ENCODE results near the gene GRK5.

The GRK5 gene

DNA sequence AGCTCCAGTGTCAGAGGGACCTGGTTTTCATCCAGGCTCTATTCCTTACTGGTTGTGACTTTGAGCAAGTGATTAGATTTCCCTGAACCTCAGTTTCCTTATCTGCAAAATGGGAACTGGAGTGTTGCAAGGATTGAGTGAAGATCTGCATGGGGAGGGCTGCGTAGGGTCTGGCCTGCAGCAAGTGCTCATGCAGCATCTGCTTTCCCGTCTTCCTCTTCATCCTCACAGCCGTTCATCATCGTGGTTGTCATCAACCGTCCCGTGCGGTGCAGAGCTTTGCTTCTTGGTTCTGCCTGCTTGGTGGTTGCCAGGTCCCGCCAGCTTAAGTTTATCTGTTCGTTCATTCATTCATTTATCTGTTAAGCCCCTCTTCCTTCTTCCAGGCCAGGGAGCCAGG is 135.0 kb downstream of the GRK5 start:
- DNase-seq (ENCODE audit: low spot score), result no peak

DNA sequence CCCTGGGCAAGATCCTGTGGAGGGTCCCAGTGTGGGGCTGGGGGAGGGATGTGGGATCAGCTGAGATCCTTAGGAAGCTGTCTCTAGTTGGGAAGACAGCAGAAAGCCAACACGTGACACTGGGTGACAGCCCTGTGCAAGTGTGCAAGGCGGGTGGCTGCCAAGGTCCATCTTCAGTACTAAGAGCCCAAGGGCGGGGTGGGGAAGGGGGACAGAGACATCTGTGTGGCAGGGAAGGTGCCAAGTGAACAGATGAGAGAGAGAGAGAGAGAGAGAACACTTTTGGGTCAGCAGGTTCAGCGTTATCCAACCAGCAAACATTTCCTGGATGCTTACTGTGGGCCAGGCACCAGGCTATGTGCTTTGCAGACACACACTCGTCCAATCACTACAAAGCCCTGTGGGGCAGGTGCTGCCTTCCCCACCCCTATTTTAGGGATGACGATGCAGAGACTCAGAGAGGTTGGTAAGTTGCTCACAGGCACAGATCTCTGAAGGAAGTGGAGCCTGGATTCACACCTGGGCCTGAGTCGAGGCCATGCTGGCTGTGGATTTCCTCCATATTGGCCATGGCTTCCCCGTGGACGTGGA is 135.7 kb downstream of the GRK5 start:
- DNase-seq (ENCODE audit: low spot score), result no peak

DNA sequence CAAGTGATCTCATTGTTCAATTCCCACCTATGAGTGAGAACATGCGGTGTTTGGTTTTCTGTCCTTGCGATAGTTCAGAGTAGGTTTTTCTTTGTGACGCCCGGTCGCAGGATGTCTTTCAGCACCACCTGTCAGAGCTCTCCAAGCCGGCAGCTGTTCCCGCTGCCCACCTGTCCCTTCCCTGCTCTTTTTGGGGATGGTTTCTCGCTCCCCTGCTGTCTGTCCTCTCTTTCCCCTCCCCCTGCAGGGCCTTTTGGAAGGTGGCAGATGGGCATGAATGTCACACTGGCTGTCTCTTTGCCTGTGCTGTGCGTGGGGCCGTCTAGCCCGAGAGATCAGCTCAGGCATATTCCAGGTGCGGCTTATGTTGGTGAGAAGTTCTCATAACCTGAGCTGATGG is 137.0 kb downstream of the GRK5 start:
- DNase-seq (ENCODE audit: low spot score), result no peak

DNA sequence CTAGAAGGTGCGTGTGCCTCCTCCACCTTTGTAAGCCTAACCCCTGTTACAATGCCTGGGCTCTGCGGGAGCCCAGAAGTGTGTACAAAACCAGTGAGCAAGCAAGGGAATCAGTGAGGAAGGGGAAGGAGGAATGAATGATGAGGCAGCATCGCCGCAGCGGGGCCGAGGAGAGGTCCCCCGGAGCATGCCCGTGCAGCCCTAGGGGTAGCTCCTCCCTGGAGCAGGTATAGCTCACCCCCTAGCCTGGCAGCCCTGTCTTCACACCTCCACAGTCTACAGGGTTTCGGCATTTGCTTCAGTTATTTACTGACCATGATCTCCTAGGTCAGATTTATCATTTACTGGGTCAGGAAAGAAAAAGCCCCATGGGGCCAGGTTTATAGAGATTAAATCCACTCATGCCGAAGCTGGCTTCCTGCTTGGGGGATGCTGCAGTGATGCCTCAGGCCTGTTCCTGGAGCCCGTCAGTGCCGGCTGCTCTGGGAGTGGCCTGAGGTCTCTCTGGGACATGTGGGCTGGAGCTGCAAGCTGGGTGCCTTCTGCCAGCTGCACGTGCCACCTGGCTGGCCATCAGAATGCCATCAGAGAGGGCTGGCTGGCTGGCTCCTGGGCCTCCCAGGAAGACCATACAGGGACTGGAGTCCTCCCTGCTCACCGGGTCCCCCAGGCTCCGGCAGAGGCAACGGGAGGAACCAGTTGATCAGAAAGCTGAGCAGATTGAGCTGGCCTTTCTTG is 138.9 kb downstream of the GRK5 start:
- DNase-seq (ENCODE audit: low spot score), result no peak

DNA sequence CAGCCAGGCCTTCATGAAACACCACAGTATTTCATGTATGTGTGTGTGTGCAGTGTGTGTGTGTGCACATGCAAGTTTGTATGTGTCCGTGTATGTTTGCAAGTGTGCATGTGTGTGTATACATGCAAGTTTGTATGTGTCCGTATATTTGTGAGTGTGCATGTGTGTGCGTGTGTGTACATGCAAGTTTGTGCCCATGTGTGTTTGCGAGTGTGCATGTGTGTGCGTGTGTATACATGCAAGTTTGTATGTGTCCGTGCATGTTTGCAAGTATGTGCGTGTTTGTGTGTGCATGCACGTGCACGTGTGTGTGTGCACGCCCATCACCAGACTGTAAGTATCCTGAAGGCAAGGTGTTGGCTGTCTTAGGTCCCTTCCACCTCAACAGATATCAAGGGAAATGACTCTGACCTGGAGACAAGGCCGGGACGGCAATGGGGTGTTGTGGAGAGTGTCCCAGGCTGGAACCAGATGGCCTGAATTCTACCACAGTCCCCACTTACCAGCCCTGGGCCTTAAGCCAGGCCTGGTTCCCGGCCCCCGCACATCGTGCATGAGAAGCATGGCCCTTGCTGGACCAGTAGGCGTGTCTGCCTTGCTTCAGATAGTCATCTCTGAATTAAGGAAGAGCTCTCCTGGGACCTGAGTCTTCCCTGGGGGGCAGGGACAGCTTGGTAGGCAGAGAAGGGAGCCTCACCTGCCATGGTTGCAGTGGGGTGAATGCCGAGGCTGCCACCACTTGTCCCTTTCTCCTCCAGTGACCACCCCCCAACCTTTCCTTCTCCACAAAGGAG is 140.0 kb downstream of the GRK5 start:
- DNase-seq (ENCODE audit: low spot score), result no peak

DNA sequence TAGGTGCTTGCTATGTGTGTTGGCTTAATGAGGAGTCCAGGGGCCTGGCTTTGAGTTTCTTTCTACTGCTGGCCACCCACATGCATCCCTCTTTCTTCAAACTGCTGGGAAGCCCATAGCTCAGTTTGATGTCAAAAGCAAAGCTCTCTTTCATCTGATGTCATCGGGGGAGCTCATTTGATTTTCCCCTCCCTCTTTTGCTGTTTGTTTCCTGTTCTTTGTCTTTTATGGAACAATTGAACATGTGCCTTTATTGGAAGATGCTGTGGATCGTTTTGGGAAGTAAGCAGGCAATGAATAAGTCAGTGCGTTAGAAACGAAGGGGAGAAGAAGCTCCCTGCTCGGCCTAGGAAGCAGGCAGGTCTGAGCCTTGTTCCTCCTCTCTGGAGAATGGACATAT is 140.7 kb downstream of the GRK5 start:
- DNase-seq (ENCODE audit: low spot score), result no peak

DNA sequence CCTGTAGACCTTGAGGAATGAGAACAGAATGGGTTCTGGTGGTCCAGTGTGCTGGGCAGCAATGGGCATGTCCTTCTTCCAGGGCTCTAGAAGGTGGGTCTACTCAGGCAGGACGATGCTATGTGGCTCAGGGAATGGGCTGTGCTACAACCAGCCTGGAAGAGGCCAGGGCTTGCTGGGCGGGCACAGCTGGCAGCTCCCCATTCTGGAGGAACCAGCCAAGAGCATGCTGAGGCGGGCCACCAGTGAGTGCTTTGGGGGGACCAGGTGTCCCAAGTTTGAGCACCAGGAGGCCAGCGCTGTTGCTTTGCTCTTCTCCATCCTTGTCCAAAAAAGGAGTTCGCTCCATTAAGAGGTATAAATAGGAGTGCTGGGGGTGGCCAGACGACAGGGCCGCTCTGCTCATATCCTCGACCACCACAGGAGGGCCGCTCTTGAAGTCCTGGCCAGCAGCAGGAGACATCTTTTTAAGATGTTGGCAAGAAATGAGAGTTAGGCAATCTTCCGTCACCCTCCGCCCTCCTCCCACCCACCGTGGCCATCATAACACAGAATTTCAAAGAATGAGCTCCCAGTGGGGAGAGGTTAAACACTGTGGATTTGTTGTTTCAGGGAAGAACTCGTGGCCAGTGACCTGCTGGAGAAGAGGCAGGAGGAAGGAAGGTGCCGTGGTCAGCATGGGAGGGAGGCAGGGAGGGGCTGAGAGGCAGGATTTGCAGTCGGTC is 141.3 kb downstream of the GRK5 start:
- no peak for DNase-seq (ENCODE audit: low spot score)

DNA sequence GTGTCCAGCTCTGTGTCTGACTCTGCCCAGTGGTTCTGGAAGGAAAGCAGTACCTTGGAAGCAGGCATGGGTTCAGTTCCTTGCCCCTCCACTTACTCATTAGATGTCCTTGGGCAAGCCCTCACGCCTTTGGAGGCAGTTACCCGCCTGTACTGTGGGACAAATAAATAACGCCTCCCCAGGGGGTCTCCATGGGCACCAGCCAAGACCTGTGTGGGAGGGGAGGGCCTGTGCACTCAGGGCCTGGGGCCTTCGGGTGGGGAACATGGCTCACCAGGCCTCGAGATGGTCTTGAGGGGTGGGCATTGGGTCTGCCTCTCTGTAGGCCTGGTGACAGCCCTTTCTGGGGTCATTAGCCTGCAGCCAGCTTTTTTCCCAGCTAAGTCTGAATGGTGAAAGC is 142.0 kb downstream of the GRK5 start:
- no peak for DNase-seq (ENCODE audit: low spot score)

DNA sequence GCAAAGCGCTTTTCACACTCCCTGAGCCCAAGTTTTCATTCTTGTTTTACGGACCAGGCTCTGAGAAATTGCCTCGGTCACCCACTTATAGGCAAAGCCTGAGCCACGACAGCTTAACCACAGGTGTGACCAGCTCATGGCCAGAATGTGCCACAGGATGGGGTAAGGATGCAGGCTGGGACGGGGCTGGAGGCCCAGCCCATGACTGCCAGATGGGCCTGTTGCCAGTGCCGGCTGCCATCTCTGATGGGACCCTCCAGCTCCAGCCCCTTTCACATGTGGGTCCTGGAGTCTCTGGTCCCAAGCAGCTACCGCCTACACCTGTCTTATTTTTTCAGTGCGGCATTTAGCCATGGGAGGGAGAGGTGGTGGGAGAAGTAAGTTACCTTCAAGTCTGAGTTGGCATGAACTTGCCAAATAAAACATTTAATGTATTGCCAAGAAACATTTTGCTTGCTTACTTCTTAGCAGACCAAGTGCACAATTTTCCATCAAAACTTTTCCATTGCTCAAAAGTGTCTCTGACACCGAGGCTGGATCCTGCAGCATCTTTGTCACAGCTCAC is 142.6 kb downstream of the GRK5 start:
- DNase-seq (ENCODE audit: low spot score), result no peak

DNA sequence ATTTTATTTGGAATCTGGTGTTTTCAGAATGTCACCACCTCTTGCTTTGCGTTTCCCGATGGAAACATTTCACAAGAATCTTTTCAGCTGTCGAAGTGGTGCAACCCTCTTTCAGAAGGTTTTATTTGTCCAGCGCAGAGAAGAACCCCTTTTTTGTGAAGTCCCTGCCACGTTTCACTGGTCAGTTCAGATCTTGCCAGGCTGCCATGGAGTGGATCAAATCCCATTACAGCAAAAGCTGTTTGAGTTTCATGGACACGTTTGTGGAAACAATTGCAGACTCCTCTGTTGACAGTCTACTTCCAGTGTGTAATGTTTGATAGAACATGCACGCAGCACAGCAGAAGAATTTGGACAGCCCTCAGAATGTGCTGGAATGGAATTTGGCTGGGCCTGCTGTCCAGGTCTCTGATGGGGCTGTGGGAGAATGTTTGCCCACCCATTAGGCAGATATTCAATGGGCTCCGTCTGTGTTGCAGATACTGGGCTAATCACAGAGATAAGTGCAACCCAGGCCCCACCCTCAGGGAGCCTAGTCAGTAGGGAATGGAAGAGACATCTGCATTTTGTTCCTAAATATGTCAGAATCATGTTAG is 143.2 kb downstream of the GRK5 start:
- peak; percentile 41 for DNase-seq (ENCODE audit: low spot score)

DNA sequence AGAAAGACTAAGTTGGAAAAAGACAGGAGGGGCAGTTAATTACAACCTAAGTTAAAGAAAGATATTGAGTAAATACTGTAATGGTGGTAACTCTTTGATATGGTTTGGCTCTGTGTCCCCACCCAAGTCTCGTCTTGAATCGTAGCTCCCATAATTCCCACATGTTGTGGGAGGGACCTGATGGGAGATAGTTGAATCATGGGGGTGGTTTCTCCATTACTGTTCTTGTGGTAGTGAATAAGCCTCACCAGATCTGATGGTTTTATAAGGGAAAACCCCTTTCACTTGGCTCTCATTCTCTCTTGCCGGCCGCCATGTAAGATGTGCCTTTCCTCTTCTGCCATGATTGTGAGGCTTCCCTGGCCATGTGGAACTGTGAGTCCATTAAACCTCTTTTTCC is 143.8 kb downstream of the GRK5 start:
- DNase-seq (ENCODE audit: low spot score), result no peak

DNA sequence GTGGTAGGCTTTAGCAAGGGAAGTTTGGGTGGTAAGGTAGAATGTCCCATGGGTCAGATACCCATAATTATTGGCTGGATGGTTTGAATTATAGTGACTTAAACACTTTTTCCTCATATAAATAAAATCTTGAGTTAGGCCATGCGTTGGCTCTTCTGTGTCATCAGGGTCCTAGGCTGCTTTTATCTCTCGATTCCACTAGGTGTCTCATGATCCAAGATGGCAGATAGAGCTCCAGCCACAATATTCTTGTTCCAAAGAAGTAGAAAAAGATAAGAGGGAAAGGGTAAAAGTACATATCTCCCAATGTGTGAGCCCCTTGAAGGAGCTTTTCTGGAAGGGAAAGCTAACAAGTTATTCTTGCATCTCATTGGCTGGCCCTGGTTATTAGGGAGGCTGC is 144.7 kb downstream of the GRK5 start:
- DNase-seq (ENCODE audit: low spot score), result no peak

DNA sequence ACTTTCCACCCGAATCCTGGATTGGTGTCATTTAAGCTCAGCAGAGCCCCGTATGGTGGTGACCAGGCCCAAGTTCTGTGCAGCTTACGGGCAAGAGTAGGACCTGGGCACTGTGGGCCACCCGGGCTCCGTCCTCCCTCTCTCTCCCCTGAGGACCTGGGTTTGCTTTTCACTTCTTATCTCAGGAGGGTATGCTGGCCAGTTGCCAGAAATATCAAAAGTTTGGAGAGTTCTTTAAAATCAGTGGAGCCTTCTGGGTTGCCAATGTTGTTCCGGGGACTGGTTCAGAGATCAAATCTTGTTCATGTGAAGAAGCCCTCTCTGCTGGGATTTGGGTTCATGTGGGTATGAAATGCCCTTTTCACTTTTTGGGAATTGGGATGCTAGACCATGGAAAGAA is 145.4 kb downstream of the GRK5 start:
- no peak for DNase-seq (ENCODE audit: low spot score)

DNA sequence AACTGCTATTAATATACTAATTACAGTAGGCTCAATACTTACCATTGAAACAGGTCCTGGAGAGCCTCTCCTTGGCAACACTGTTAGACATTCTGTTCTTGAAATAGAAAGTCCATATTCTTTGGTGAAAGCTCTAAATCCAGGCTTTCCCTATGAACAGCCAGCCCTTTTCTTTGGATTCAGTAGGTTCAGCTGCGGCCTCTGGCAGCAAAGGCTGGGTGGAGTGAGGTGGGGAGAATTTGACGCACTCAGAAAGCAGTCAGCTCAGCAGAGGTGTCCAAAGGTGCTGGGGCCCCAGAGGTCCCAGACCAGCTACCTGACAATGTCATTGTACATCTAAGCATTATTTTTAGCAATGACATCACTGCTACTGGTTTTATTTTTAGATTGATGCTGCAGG is 146.1 kb downstream of the GRK5 start:
- DNase-seq (ENCODE audit: low spot score), result no peak

DNA sequence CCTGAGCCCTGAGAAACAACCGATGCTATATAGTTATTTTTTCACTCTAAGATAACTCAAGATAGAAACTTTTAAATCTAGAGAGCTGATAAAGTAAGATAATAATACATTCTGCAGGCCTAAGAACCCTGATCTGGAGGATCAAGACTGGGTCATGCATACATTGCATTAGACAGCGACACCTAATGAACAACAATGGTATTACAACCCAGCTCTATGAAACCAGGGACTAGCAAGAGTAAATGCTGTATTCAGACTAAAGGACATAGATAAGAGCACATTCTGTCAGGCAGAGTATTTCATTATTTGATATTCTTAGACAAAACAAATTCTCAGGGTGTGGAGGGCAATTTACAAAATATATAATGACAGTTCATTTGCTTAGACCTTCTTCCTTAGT is 148.6 kb downstream of the GRK5 start:
- DNase-seq (ENCODE audit: low spot score), result no peak

DNA sequence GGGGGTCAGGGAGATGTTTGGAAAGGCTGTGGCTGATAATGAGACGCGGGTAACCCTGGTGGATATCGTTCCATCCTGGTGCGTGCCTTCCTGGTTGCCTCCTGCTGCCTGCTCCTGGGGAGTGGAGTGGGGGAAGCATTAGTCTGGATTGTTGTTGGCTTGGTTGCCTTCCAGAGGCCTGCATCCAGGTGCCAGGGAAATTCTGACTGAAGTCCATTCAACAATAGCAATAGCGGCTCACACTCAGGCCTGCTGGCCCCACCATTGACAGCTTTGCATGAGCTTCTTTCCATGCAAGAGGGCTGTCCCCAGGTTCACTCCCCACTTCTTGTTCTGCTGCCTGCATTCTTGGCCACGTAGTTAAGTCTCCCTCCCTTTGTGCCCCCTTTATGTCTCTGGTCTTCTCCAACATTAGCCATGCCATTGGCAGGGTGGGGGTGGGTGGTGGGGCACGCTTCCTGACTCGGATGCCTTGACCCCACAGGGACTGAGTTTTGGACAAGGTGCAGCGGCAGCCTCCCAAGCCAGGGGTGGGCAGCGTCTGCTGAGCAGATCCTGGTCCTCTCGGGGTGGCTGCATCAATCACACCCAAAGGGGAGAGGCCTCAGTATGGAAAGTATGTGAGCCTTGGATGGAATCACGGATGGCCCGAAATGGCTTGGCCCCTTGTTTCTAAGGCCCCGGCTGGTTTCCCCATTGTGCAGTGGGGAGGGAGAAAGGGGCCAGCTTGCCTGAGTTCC is 150.2 kb downstream of the GRK5 start:
- DNase-seq (ENCODE audit: low spot score), result no peak

DNA sequence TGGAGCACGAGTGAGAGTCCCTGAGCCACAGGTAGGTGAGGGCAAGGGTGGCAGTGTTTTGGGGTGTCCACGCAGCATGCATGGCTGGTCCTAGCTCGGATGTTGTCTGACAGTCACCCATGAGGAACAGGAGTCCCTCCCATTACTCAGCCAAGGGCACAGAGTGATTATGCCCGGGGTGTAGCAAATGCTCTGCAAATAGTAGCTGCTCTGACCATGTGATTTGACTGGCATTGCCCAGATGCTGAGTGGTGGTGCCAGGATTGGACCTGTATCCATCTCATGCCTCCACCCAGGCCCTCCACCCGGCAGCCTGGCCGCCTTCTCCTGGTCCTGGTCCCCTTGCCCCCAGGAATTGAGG is 150.8 kb downstream of the GRK5 start:
- no peak for DNase-seq (ENCODE audit: low spot score)

DNA sequence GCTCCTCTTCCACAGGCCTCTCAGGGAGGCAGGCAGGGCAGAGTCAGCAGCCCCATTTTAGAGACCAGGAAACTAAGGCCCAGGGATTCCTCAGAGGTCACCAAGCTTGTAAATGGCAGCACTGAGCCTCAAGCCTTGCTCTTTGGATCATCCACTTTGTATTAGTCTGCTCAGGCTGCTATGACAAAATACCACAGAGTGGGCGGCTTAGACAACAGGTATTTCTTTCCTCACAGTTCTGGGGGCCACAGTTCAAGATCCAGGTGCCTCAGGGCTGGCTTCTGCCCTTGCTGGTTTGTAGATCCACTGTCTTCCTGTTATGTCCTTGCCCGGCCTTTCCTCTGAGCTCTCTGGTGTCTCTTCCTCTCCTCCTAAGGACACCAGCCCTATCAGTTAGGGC is 151.2 kb downstream of the GRK5 start:
- DNase-seq (ENCODE audit: low spot score), result no peak

DNA sequence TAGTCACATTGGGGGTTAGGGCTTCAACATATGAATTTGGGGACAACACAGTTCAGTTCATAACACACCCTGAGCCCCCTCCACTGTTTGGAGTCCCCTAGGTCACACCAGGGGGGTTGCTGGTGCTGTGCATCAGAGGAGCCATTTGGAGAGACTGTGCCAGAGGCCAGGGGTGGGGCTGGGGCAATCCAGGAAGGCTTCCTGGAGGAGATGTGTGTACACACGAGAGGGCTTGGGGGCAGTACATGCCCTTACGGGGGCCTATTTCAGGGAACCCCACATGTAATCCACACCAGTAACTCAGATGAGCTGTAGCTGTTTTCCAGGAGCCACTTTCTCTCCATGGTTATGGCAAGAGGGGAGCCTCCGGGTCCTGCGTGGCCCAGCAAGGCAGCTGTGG is 151.7 kb downstream of the GRK5 start:
- DNase-seq (ENCODE audit: low spot score), result no peak

DNA sequence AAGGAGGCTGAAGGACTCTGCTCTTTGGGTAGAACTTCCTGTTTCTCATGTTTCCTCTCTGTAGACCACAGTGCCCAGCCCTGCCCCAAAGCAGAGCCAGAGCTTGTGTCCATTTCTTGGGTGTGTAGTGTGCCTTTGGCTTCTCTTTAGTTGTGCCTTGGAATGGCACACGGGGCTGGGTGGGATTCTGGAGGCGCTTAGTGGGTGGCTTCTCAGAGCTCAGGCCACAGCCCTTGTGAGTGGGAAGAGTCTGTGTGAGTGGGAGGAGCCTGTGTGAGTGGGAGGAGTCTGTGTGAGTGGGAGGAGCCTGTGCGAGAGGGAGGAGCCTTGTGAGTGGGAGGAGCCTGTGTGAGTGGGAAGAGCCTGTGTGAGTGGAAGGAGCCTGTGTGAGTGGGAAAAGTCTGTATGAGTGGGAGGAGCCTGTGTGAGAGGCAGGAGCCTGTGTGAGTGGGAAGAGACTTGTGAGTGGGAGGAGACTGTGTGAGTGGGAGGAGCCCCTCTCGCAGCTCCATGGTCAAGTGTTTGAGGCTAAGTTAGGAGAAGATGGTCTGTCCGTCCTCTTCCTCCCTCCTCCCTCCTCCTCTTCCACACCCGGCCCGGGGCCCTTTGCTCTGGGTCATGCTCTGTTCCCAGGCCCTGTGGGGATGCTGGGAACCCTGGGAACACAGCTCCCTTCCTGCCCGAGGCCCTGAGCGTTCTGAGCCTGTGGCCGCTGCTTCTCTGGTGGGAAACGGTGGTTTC is 153.0 kb downstream of the GRK5 start:
- DNase-seq (ENCODE audit: low spot score), result no peak

DNA sequence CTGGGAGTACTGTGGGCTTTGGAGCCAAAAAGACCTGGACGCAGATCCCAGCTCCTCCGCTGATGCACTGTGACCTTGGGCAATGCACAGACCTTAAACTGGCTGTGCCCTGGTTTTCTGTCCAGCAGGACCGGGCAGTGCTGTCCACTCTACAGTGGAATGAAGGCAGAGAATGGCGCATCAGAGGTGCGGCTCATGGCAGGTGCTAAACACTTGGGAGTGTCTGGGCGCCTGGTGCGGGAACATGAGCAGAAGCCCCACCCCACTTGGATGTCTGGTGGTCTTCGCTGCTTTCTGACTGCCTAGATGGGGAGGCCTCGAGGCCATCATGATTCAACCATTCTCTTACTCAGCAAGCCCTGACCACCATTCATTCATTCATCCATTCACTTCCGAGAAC is 153.7 kb downstream of the GRK5 start:
- no peak for DNase-seq (ENCODE audit: low spot score)
